KOPT-K1 (cell line): Measurements from ENCODE around the gene PPP6R3.
"Not testable (repeated sequence)": the region's sequence is repeated elsewhere in the genome, so short reads cannot be mapped to it uniquely, and the experiment has no call there.

Source experiments
- H3K27ac ChIP-seq: fragments of 200-600 bp; sonication (generic); 2 replicates; pipeline ENCODE4 v1.5.1; 2016; ENCODE audit warnings: antibody characterized with exemption, mild to moderate bottlenecking, low read depth, low read length; ENCODE audit not compliant: poor library complexity, severe bottlenecking
- H3K36me3 ChIP-seq: fragments of 200-600 bp; sonication (generic); 2 replicates; pipeline ENCODE4 v1.5.1; 2017; ENCODE audit warnings: antibody characterized with exemption, mild to moderate bottlenecking, low read length, moderate library complexity; ENCODE audit not compliant: insufficient read depth
- H3K9me3 ChIP-seq: fragments of 200-600 bp; sonication (generic); 2 replicates; pipeline ENCODE4 v1.5.1; 2017; ENCODE audit warnings: antibody characterized with exemption, low read length, mild to moderate bottlenecking; ENCODE audit not compliant: insufficient read depth, poor library complexity, severe bottlenecking

PPP6R3 gene

DNA sequence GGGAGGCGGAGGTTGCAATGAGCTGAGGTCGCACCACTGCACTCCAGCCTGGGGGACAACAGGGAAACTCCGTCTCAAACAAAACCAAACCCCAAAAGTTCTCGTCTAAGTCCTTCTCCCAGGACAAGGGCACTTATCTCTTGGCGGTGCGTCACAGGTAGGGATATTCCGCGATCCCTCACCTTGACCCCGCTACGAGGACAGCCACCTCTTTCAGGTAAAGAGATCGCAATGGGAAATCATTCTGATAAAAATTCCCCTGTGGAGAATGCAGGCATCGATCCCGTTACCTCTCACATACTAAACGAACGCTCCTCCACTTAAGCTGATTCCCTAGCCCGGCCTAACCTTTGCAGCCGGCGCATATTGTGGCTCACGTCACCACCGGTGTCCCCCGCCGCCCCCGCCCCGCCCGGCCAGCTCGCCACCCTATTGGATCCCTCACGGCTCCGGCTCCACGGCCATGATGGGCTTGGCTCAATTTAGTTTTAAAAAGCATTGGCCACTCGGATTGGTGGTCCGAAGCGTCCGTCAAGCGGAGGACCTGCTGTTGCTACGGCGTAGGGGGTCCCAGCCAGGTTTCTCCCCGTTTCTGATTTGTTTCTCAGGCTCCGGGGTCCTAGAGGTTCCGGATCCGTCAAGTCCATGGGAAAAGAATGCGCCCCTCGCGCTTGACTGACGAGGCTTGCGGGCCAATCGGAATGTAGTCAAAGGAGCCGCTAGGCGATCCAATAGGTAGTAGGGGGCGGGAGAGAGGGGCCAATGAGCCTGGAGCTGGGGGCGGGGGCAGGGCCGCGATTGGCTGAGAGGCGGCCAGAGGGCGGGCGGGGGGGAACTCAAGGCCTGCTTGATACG, 439 bp upstream of the PPP6R3 start:
- H3K27ac ChIP-seq: peak overlapping the region; percentile 69
- peaks cover 6% of the 10 kb centered on the region; the same call in 1 of the 2 replicates for H3K36me3 ChIP-seq
- no peaks in the 10 kb centered on the region for H3K9me3 ChIP-seq

DNA sequence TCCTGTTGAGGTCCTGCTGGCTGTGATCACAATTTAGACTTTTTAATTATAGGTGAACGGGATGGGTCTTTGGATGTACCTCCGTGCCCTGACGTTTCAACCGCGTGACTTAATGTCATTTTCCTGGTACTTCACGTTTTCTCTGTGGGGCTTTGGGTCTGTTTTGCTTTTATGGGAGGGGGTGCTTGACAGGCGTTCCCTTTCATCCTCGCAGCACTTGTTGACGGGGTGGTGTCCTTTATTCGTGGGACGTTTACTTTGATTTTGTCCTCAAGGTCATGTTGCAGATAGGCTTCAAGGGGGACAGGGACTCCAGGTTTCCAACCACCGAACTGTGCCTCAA, 994 bp downstream of the PPP6R3 start:
- H3K27ac ChIP-seq: peak overlapping the region; percentile 69
- H3K9me3 ChIP-seq: no peaks in the 10 kb centered on the region
- peaks cover 17% of the 10 kb centered on the region; the same call in 1 of the 2 replicates for H3K36me3 ChIP-seq

DNA sequence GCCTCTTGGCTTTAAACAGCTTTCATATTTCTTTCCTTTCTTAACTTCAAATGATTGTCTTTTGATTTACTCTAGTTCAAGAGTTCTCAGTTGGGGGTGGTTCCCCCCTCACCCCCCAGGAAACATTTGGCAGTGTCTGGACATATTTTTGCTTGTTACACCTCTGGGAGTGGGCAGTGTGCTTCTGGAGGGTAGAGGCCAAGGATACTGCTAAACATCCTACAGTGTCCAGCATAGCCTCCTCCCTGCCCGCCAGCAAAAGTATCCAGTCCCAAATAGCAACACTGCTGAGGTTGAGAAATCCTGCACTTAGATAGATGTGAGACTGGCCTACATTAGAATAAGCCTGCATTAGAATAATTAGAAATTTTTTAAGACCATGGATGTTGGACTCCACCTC, 3.2 kb downstream of the PPP6R3 start:
- Histone ChIP-seq H3K36me3 (peaks cover 24% of the 10 kb centered on the region), H3K9me3 (no peaks in the 10 kb centered on the region), H3K27ac (no peak overlapping the region)

DNA sequence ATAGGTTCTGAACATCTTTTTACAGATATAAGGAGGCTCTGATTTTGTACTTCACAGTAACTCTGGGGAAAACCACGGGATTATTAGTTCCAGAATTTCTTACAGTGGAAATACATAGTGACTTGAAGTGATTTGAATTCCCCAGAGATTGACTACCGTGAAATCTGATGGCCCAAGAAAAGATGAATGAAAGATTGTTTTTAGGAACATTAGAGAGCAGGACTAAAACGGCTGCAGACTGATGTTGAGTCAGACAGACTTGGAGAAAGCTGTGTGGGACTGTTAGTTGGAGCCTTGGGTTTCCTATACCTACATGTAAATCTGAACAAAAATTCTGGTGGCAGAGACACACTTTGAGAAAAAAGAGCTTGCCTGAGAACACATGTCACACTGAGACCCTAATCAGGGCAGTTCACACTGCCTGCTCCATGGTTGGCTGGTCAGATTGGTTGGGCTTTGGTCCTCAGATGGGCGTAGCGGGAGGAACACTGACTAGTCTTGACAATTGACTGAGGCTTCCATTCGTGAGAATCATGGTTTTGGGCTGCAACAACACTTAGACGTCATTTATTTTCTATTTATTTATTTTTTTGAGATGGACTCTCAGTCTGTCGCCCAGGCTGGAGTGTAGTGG, 6.8 kb downstream of the PPP6R3 start:
- H3K36me3 ChIP-seq: peaks cover 40% of the 10 kb centered on the region
- no peak overlapping the region for H3K27ac ChIP-seq
- no peaks in the 10 kb centered on the region for H3K9me3 ChIP-seq

DNA sequence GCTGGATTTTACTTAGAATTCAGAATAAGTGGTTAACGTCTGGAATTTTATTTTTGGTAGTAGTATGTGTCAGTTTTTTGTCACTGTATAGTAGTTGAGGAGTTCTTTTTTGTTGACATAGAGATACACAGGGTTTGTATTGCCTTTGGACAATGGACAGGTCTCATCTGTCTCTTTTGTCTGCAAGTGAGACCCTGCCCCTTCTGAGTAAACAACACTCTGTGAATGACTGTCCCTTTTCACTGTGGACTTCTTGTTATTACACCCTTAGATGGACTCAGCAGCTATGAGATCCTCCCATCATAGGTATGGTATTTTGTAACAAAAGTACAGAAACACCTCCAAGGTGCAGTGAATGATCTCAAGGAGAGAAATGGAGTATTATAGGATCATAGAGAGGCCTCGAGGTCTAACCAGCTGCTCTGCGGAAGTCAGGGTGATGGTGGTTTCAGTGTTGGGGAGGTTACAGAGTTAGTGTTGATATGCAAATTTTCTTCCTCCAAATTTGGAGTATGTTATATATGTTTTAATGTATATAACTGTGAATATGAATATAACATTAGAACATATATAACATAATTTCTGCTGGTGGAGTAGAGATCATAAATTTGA, 7.8 kb downstream of the PPP6R3 start:
- Histone ChIP-seq H3K27ac (no peak overlapping the region), H3K36me3 (peaks cover 48% of the 10 kb centered on the region), H3K9me3 (no peaks in the 10 kb centered on the region)

DNA sequence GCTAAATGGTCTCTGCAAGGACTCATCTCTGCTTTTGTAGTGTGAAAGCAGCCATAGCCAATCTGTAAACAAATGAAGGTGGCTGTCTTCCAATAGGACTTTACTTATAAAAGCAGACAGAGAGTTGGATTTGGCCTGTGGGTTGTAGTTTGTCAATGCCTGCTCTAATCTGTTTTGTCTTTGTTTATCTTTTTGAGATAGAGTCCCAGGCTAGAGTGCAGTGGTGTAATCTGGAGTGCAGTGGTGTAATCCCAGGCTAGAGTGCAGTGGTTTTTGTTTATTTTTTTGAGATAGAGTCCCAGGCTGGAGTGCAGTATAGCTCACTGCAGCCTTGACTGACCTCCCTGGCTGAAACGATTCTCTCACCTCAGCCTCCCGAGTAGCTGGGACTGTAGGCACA, 8.6 kb downstream of the PPP6R3 start:
- no peak overlapping the region for H3K27ac ChIP-seq
- peaks cover 52% of the 10 kb centered on the region for H3K36me3 ChIP-seq
- H3K9me3 ChIP-seq: no peaks in the 10 kb centered on the region

DNA sequence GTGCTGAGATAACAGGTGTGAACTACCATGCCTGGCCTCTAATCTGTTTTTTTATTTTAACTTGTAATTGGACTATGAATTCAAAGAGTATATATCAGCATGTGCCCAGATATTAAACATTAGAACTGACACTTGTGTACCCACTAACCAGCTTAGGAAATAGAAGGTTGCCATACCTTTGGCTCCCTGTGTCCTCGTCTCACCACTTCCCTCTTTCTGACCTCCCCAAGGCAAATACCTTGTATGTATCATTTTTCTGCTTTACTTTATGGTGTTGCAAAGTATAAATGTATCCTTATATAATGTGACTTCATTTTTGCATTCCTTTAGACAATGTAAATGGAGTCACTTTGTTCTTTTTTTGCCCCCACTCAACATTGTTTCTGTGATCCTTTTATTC, 9.1 kb downstream of the PPP6R3 start:
- Histone ChIP-seq H3K9me3 (no peaks in the 10 kb centered on the region), H3K27ac (no peak overlapping the region), H3K36me3 (peaks cover 55% of the 10 kb centered on the region)

DNA sequence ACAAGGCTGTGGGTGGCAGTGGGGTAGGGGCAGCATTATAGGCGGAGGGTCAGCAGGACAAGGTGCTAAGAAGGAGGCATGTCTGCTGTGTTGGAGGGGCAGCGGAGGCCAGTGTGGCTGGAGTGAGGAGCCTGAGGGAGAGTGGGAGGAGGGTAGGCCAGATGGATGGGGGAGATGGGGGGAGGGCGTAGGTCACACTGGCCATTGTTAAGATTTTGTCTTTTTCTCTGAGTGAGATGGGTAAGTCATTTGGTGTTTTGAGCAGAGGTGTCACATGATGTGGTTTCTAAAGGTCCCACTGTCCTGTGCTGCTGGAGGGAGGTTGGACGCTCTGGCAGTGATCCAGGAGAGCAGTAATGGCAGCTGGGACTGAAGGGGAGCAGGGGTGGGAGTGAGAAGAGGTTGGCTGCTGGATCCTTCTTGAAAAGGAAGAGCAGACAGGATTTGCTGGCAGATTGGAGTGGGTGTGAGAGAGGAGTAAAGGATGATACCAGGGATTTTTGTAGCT, 9.8 kb downstream of the PPP6R3 start:
- Histone ChIP-seq H3K27ac (no peak overlapping the region), H3K36me3 (peaks cover 50% of the 10 kb centered on the region), H3K9me3 (no peaks in the 10 kb centered on the region)

DNA sequence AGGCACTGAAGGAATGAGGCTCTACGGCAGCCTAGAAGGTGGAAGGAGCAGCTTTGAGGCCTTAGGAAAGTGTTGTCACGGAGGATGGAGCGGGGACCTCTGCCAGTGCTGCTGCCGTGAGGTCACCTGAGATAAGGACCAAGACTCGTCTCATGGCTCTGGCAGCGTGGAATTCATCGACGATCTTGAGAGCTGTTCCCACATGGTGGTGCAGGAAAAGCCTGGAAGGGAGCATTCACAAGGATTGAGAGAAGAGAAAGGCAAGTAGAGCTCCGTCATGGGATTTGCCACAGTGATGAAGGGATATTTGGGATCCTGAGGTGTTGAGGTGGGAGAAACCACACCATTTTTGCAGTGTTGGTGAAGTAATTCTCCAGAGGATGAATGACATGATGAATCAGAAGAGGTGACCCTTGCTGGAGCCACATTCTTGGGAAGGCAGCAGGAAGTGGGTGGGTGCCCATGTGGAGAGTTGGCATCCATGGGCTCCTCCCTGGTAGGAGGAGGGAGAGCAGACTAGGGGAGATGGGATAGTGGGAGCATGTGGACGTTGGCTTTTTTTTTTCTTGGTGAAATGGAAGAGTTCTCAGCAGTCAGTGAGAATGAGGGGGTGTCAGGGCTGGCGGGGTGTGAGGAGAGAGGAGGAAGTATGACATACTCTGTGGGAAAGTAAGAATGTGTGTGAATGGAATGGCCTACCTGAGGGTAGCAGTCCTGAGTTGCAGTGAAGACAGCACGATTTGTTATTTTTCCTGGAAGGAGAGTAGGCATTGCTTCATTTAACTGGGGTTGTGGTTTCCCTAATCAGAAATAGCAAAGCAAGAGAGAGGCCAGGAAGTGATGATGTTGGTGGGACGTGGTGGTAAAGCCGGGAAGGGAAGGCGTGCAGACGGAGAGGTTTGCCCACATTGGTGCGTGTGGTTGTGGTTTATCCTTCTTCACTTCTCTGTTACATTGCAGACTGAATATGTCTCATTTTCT, 11.1 kb downstream of the PPP6R3 start:
- Histone ChIP-seq H3K36me3 (peaks cover 43% of the 10 kb centered on the region), H3K9me3 (no peaks in the 10 kb centered on the region), H3K27ac (peak overlapping the region; percentile 14)

DNA sequence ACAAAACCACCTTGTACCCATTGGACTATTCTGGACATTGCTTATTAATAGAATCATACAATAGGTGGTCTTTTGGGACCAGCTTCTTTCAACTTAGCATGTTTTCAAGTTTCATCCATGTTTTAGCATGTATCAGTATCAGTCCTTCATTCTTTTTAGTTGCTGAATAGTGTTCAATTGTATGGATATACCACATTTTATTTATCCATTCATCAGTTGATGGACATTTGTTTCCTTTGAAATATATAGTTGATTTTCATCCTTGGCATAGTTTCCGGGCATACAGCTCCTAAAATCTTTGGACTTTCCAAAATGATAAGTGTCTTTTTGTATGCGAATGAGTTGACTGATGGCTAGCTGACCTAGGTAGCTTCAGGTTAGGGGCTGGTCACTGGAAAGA, 12.2 kb downstream of the PPP6R3 start:
- no peaks in the 10 kb centered on the region for H3K9me3 ChIP-seq
- peaks cover 47% of the 10 kb centered on the region for H3K36me3 ChIP-seq
- no peak overlapping the region for H3K27ac ChIP-seq

DNA sequence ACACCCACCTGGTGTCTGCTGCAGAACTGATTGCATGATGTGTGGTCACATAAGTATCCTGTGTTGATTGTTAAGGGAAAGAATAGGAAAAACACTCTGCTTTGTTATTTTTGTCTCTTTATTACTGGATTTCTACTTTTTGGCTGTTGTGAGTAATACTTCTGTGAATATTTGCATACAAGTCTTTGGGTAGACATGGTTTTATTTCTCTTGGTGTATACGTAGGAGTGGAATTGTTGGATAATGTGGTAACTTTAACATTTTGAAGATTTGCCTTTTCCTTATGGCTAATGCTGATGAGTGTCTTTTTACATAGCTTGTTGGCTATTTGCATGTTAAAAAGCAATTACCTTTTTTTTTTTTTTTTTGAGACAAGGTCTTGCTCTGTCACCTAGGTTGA, 13.1 kb downstream of the PPP6R3 start:
- peaks cover 55% of the 10 kb centered on the region for H3K36me3 ChIP-seq
- peaks cover 4% of the 10 kb centered on the region for H3K9me3 ChIP-seq
- H3K27ac ChIP-seq: no peak overlapping the region

DNA sequence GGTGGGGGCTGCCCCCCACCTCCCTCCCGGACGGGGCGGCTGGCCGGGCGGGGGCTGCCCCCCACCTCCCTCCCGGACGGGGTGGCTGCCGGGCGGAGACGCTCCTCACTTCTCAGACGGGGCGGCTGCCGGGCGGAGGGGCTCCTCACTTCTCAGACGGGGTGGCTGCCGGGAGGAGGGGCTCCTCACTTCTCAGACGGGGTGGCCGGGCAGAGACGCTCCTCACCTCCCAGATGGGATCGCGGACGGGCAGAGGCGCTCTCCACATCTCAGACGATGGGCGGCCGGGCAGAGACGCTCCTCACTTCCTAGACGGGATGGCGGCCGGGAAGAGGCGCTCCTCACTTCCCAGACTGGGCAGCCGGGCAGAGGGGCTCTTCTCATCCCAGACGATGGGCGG, 15.1 kb downstream of the PPP6R3 start:
- Histone ChIP-seq H3K9me3 (peaks cover 12% of the 10 kb centered on the region), H3K36me3 (peaks cover 57% of the 10 kb centered on the region)
- not testable (repeated sequence) for H3K27ac ChIP-seq

DNA sequence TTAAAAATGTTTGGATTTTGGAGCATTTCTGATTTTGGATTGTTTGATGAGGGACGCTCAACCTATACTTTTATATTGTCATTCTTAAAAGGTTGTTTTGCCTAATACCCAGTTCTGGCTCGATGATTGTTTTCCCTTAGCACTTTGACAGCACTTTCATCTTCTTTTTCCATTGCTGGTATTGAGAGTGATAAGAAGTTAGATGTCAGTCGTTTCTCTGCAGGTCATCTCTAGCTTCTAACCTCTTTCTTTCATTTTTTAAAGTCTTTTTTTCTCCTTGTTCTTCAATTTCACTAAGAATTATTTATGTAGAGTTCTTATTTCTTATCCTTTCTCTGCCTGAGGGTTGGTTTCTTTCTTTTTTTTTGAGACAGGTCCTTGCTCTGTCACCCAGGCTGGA, 18.8 kb downstream of the PPP6R3 start:
- H3K36me3 ChIP-seq: peaks cover 43% of the 10 kb centered on the region
- peaks cover 12% of the 10 kb centered on the region for H3K9me3 ChIP-seq
- H3K27ac ChIP-seq: no peak overlapping the region

DNA sequence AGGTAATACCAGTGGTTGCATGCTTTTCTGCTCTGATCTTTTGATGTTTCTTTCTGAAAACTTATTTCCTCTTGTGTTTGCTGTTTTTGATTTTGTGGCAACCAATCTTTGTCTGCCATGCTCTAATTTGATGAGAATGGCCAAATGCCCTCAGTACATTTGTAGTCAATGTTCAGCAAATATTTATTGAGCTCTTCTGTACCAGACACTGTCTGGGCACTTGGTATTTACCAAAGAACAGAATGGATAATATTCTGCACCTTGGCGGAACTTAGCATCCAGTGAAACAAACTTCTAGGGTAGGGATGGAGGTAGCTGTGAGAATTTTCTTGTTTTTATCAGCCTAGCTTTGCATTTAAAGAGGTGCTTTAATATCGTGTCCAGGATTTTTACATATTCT, 19.6 kb downstream of the PPP6R3 start:
- peaks cover 12% of the 10 kb centered on the region for H3K9me3 ChIP-seq
- H3K27ac ChIP-seq: no peak overlapping the region
- H3K36me3 ChIP-seq: peaks cover 44% of the 10 kb centered on the region
